Hindlimb muscle (tissue), 1 donor: ENCODE measurements around the gene CDIP1. TPM values are rescaled to one million over a fixed set of nuclear protein-coding genes. Genes with fewer than 3 reads are reported as not detected.
"Not testable (repeated sequence)": the region's sequence is repeated elsewhere in the genome, so short reads cannot be mapped to it uniquely, and the experiment has no call there.

ENCODE experiments used
- DNase-seq: peaks from one replicate; pipeline ENCODE4 v3.0.0-alpha.2; 2013
- polyA plus RNA-seq: library from polyadenylated mRNA; unstranded; fragments of 120-200 nt; gene quantifications from one replicate; pipeline ENCODE4 v1.2.1, GENCODE V29; 2013; ENCODE audit not compliant: insufficient read length

CDIP1 gene
- polyA plus RNA-seq = 42.8 TPM

DNA sequence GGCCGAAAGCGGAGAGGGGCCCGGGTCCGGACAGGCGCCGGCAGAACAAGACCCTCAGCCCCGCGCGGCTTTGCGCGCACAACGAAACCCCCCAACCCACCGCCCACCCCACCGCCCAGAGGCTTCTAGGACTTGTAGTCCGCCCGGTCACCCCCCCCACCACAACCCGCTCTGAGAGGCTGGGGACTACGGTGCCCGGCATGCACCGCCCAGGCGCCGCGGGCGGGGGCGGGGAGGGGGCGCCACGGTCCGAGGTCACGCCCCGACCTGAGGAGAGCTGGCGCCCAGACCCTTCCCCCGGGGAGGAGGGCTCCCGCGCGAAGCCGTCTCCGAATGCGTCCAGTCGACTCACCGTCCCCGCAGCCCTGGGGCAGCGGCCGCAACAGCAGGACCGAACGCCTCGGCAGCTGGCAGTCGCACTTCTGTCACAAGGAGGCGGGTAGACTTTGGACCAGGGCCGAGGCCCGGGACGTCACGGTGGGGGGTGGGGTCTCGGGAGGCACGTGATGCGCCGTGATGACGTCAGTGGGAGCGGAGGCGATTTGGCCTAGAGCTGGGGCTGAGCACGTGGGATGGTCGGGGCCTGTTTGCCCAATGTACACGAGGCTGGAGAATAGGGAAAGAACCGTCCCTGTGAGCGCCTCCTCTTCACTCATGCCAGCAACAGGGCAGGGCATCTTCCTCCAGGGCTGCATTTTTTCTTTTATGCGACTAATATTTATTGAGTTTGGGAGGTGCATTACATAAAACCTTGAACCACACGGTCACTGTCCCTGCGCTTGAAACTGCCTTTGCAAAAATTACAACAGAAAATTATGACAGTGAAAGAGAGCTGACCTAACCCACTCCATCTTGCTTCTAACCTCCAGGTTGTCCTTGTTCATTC lies at the start of gene CDIP1:
CDIP1 (minus strand) TSS at position 424 of the 886 bp plus-strand sequence. CDS start 24,643 bp downstream, outside the sequence.
- DNase-seq = peak; percentile 96

DNA sequence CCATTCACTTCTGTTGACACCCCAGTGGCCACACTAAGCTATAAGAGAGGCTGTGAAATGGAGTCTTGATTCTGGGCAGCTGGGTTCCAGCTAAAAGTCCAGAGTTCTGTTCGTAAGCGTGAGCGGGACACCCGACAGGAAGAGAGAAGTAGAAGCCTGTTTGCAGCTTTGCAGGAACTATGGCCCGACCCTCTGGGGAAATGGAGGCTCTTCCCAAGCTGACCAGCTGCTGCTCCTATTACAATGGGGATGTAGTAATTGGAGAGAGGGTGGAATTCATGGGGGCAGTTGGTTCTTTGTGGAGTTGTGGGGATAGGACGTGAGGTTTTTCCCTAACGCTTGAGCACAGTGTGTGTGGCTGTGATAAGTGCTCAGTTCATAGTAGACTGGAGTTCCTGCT lies 47.7 kb upstream of the CDIP1 start:
- no peak for DNase-seq

DNA sequence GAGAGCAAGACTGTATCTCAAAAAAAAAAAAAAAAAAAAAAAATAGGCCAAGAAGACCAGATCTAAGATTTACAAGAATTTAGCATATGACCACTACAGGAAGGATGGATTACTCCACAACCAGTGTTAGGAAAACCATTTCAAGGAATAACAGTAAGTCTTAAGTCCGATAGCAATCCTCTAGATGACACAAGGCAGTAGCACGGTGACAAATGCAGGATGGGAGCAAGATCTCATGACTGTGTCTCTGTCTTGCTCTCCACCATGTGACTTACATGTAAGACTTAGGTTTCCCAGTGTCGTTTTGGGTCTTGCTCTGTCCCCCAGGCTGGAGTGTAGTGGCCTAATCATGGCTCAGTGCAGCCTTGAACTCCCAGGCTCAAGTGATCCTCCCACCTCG lies 45.3 kb upstream of the CDIP1 start:
- no peak for DNase-seq

DNA sequence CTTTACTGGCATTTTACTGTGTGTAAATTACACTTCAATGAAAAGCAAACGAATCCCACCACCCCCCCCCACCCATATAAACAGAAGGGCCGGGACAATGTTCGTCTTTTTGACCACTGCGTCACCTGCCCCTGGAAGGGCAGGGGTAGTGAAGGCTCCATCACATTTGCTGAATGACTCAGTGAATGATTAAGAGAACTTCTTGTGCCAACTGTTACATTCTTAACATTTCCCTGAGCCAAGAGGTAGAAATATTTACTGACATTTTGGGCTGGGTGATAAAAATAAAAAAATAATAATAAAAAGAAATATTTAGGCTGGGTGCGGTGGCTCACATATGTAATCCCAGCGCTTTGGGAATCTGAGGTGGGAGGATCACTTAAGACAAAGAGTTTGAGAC lies 41.7 kb upstream of the CDIP1 start:
- no peak for DNase-seq

DNA sequence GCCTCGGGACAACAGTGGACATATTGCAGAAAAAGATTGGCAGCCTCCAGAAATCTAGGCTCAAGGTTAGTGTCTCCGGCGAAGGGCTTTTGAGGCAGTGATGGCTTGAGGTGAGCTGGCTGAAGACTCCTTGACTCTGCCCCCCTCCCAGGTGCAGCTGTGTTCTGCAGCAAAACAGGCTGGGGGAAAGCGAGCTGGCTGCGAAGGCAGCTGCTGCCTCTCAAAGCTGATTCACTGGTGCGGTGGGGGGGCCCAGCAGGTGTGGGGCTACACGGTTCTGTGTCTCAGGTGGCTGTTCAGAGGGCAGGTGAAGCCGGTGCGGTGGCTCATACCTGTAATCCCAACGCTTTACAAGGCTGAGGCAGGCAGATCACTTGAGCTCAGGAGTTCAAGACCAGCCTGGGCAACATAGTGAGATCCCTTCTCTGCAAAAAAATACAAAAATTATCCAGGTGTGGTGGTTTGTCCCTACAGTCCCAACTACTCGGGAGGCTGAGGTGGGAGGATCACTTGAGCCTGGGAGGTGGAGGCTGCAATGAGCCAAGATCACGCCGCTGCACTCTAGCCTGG lies 40.5 kb upstream of the CDIP1 start:
- no peak for DNase-seq

DNA sequence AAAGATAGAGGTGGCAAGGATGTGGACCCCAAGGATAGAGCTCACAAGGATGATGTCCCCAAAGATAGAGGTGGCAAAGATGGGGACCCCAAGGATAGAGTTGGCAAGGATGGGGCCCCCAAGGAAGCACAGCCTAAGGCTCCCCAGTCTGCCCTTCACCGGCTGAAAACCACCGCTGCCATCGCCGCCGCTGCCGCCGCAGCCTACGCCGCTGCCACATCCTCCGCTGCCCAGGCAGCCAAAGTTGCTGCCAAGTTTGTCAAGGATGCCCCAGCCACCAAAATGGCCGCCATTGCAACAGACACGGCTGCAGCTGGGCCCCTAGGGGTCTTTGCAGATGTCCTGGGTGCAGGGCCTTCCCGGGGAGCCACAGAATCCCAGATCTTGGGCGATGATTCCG lies 37.4 kb upstream of the CDIP1 start:
- no peak for DNase-seq

DNA sequence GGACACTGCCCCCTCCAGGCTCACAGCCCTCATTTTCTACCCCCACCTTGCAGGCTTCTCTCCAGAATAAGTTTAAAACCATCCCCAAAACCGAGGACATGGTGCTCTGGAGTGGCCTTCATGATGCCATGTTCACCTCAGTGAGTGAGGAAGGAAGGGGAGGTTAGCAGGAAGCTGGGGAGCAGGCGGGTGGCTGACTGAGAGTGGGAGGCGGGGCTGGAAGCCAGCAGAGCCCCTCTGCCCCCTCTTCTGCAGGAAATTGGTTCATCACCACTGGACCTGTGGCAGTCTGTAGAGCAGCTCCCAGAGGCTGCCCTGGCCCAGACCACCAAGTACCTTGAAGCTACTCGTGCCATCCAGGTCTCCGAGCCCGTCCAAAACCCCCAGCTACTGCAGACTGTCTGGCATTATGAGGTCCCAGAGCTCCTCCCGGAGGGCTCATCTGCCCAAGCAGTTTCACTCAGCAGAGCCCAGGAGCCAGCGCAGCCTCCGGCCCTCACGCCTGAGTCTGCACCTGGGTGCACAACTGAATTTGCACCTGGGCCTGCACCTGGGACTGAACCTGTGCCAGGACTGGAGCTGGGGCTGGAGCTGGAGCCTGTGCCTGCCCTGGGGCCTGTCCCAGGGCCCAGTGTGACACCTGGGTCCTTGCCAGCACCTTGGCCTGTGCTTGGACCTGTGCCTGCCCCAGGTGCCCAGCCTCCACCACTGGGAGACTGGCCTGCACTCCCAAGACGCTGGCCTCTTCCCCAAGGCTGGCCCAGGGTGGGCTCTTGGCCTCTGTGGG lies 36.5 kb upstream of the CDIP1 start:
- no peak for DNase-seq

DNA sequence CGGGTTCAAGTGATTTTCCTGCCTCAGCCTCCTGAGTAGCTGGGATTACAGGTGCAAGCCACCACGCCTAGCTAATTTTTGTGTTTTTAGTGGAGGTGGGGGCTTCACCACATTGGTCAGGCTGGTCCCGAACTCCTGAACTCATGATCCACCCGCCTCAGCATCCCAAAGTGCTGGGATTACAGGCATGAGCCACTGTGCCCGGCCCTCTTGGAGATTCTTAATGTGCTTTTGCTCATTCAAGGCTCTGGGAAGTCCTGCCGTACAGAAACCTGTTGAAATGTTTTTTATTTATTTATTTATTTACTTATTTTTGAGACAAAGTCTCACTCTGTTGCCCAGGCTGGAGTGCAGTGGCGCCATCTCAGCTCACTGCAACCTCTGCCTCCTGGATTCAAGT lies 35.4 kb upstream of the CDIP1 start:
- DNase-seq = not testable (repeated sequence)

DNA sequence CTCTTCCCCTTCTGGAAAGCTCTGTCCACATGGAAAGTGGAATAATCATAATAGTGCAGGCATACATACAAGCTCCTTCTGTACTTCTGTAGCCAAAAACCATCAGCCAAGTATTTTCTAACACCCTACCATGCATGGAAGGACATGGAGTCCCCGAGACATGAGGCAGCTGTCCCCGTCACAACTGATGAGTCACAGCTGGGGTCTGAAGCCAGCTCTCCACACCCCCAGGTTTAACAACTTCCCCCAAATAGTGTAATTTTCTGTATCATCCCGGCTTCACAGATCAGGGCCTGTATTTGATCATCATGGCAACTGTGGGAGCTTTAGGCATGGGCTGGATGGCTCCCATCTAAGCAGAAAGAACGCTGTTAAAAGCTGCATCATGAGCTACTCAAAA lies 34.1 kb upstream of the CDIP1 start:
- no peak for DNase-seq

DNA sequence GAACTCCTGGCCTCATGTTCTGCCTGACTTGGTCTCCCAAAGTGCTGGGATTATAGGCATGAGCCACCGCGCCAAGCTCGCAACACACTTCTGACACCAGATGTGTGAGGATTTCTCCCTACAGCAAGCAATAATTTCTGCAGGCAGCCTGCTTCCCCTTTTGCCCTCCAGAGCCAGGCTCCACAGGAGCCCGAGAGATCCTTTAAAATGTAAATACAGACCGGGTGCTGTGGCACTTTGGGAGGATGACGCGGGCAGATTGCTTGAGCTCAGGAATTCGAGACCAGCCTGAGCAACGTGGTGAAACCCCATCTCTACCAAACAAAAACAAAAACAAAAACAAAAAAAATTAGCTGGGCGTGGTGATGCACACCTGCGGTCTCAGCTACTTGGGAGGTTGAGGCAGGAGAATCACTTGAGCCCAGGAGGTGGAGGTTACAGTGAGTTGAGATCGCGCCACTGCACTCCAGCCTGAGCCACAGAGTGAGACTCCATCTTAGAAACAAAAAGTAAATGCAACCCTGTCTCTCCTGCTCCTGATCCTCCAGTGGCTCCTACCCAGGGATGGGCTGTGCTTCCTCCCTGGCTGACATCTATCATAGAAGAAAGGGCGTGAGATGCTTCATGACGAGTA lies 32.2 kb upstream of the CDIP1 start:
- DNase-seq = no peak

DNA sequence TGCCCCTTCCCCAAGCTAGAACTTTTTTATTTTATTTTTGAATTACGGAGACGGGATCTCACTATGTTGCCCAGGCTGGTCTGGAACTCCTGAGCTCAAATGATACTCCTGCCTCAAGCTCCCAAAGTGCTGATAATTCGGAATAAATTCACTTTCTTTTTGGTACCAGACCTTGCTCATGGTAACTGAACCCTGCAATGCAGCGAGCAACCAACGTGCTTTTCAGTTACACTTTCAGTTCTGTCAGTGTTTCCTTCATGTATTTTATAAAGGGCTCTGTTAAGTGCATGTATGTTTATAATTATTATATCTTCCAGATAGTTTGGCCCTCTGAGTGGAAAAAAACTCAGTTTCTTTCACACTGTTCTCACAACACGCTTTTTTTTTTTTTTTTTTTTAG lies 31.5 kb upstream of the CDIP1 start:
- no peak for DNase-seq

DNA sequence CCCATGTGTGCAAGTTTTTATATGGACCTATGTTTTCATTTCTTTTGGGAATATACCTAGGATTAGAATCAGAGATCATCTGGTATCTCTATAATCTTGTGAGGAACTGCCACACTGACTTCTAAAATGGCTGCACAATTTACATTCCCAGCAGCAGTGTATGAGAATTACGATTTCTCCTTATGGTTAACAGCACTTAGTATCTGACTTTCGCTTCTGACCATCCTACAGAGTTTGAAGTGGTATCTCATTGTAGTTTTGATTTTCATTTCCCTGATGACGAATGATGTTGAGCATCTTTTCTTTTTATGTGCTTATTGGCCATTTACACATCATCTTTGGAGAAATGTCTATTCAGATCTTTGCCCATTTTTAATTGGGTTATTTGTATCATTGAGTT lies 27.6 kb upstream of the CDIP1 start:
- no peak for DNase-seq

DNA sequence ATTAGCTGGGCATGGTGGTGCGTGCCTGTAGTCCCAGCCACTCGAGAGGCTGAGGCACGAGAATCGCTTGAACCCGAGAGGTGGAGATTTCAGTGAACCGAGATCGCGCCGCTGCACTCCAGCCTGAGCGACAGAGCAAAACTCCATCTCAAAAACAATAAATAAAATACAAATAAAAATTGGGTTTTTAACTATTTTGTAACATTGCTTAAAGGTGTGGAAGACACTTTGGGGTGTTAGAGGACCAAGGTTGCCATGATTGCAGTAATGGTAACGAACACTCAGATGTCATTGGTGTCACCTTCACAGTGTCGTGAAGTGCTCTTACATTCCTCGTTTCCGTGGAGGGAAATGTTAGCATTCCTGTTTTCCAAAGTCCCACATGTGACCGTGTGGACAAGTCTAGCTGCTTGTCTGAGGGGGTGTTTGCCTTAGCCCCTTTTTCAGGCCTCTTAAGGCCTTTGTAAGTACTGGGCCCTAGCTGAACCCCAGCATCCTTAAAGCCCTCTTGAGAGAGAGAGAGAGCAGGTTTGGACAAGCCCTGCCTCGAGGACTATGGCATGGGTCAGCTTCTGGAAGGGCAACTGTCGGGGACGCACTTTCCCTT lies 26.2 kb upstream of the CDIP1 start:
- no peak for DNase-seq

DNA sequence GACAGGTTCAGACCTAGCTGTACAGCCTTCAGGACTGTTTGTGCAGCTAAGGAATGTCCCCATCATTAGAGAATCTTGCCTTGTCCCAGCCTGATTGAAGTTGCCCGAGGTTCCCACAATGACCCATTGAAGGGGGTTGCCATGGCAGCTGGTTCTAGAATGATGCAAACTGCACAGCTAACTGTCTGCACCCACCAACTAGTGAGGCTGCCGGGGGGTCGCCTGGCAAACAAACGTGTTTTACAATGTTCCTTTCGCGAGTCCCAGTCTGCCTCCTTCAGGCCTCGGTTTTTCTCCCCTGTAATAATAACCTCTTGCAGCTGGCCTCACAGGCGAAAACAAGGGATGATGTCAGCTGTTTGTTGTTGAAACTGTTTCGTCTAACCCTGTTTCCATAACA lies 23.0 kb upstream of the CDIP1 start:
- DNase-seq = no peak

DNA sequence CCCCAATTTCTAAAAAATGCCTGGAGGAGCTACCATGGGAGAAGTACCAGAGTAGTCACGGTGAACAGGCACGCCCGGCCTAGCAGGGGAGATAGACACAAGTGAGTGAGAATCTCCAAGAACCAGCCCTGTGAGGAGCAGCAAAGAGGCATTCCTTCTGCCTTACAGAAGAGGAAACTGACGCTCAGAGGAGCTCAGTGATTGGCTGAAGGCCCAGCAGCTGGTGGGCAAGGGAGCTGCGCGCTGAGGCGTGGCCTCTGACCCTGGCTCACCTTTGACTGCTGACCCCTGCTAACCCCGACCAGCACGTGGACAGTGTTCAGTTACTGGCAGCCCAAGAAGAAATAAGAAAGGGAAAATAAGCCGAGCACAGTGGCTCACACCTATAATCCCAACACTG lies 19.4 kb upstream of the CDIP1 start:
- no peak for DNase-seq

DNA sequence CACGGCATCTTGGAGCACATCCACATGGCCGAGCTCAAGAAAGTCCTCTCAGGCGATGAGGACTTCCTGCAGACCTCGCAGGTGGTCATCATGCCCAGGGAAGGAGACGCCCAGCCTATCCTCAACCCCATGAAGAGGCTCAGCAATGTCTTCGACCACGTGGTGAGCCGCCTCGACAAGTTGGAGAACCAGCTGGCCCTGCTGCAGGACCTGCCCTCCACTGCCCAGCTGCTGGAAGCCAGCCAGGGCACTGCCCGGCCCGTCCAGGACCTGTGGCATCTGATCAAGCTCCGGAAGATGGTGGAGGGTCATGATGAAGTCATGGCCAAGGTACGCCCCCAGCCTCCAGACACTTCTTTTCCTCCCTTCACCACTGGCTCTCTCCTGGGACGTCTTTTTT lies 18.0 kb upstream of the CDIP1 start:
- DNase-seq = no peak

DNA sequence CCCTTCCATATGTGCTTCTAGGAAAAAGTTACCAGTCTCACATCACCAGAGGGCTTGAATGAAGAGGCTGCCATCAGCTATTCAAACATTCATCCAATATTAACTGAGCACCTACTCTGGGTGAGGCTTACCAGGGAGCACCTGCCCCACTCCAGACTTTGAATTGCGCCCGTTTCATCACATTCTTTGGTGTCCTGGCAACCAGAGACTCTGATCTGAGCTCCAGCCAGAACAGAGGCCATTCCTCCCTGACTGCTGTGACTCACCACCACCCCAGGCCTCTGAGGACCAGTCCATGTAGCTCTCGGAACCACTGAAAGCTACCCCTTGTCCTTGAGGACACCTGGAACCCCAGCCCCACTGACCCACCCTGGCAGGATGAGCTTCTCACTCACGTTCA lies 17.5 kb upstream of the CDIP1 start, which contains the start of gene C16orf96:
C16orf96 (plus strand) TSS at position 229 of the 400 bp plus-strand sequence; CDS start at position 379, 150 bp downstream.
- no peak for DNase-seq

DNA sequence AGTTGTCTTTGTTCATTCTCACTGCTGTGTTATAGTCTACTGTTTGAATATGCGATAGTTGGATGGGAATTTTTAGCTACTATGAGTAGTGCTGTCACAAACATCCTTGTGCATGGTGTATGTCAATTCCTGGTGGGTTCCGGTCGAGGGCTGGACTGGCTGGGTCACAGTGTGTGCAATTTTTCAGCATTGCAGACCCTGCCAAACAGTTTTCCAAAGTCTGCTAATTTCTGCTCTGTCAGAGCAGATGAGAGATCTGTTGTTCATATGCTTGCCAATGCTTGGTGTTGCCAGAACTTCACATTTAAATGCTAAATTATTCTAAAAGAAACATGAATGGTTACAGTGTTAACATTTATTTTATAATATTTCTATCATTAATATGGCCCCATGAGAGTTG lies 14.0 kb upstream of the CDIP1 start:
- DNase-seq = no peak

DNA sequence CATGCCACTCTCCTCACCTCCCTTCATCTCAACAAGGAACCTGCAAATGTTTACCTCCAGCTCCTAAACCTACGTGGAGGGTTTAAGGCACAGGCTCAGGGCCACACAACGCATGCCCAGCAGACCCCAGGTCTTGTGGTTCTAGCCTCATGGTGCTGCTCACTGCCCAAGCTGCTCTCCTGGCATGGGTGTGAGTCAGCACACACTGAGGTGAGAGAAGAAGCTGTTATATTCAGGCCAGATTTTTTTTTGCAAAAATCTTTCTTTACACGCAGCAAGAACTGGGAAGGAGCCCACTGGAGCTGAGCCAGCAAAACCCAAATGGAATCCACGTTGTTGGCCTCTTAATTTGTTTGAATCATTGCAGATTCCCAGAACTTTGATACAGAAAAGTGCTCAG lies 12.0 kb upstream of the CDIP1 start:
- no peak for DNase-seq

DNA sequence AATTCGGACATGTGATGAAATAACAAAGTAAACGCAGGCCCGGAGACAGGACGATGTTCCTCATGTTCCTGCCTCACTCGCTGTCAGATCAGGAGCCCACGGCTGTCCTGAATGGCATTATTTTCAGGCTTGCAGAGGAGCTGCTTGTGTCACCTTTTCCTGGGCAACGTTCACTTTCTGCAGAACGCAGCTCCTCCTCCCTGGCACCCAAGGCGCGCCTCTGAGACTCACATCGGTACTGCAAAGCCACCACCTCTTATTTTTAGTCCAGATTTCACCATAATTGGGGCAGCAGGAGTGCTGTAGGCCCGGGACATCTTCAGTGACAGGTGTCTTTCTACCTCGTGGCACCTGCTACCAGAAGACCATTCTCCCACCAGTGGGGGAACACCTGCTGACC lies 9.6 kb upstream of the CDIP1 start:
- no peak for DNase-seq

DNA sequence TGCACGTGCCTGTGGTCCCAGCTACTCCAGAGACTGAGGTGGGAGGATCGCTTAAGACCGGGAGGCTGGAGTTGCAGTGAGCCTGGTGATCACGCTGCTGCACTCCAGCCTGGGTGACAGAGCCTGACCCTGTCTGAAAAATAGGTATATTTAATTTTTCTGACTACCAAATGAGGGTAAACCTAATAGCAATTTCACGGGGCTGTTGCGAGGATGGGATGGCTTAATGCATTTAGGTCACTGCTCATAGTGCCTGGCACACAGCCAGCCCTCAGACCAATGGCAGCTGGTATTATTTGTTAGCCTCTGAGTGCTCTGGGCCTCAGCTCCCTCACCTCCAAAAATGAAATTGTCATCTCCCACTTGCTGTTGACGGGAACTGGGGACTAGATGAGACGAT lies 5.9 kb upstream of the CDIP1 start:
- no peak for DNase-seq

DNA sequence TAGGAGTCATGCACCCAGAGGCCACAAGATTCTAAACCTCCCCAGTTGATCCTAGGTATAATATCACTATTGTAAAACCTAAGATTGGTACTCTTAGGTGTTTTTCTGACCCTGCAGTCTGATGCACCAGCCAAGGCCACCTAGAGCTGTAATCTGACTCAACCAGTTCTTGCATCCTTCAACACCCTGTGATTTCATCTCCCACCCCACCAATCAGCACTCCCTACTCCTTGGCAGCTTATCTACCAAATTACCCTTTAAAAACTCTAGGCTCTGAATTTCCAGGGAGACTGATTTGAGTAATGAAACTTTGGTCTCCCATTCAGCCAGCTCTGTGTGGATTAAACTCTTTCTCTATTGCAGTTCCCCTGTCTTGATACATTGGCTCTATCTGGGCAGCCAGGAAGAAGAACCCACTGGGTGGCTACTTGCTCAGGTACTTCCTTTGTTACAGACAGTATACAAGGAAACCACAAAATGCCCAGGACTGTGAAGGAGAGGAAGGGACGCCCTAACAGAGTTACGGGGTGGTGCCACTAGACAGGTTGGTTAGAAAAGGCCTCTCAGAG lies 1.2 kb upstream of the CDIP1 start:
- no peak for DNase-seq
